BLaER1 (cell line): Measurements from ENCODE around the gene BCL11B.

Experiments
- H3K27ac ChIP-seq: shearing (Covaris generic); formaldehyde crosslinking; 2 replicates; pipeline ENCODE4 v1.8.1; 2022
- H3K27me3 ChIP-seq: shearing (Covaris generic); formaldehyde crosslinking; 2 replicates; pipeline ENCODE4 v1.8.1; 2022
- H3K36me3 ChIP-seq: shearing (Covaris generic); formaldehyde crosslinking; 2 replicates; pipeline ENCODE4 v1.8.1; 2022
- H3K4me1 ChIP-seq: shearing (Covaris generic); formaldehyde crosslinking; 2 replicates; pipeline ENCODE4 v1.8.1; 2022
- H3K4me2 ChIP-seq: shearing (Covaris generic); formaldehyde crosslinking; 2 replicates; pipeline ENCODE4 v1.8.1; 2022
- H3K4me3 ChIP-seq: shearing (Covaris generic); formaldehyde crosslinking; 2 replicates; pipeline ENCODE4 v1.8.1; 2022
- H3K9ac ChIP-seq: shearing (Covaris generic); formaldehyde crosslinking; 2 replicates; pipeline ENCODE4 v1.8.1; 2022
- H3K9me3 ChIP-seq: shearing (Covaris generic); formaldehyde crosslinking; 2 replicates; pipeline ENCODE4 v1.8.1; 2022
- H4K20me1 ChIP-seq: shearing (Covaris generic); formaldehyde crosslinking; 2 replicates; pipeline ENCODE4 v1.8.1; 2022
- Cebpa-rat ChIP-seq: shearing (Covaris generic); IDR thresholded peaks from 2 replicates; pipeline ENCODE4 v1.8.1; 2022

BCL11B gene

GRCh38 chr14:99136047-99136400 lies 136.0 kb downstream of the BCL11B start:
- H3K9ac ChIP-seq, result no peak overlapping the region
- no peaks in the 10 kb centered on the region for H4K20me1 ChIP-seq
- no peak overlapping the region for H3K27ac ChIP-seq
- no peak overlapping the region for H3K4me3 ChIP-seq
- H3K4me1 ChIP-seq, result peaks cover 12% of the 10 kb centered on the region
- no peaks in the 10 kb centered on the region for H3K36me3 ChIP-seq
- no peaks in the 10 kb centered on the region for H3K27me3 ChIP-seq
- no peak overlapping the region for H3K4me2 ChIP-seq
- no peak for TF ChIP-seq Cebpa-rat
- H3K9me3 ChIP-seq, result no peaks in the 10 kb centered on the region

- Histone ChIP-seq H3K36me3 (no peaks in the 10 kb centered on the region), H3K9ac (no peak overlapping the region), H3K27me3 (no peaks in the 10 kb centered on the region), H3K9me3 (no peaks in the 10 kb centered on the region), H3K4me3 (no peak overlapping the region), H3K4me2 (no peak overlapping the region), H3K27ac (no peak overlapping the region), H4K20me1 (no peaks in the 10 kb centered on the region), H3K4me1 (peaks cover 16% of the 10 kb centered on the region)
- no peak for TF ChIP-seq Cebpa-rat
Observed at GRCh38 chr14:99134516-99135046, 137.4 kb downstream of the BCL11B start.

GRCh38 chr14:99133636-99134515 lies 138.1 kb downstream of the BCL11B start:
- H3K4me1 ChIP-seq, result peaks cover 22% of the 10 kb centered on the region
- no peak overlapping the region for H3K4me3 ChIP-seq
- TF ChIP-seq Cebpa-rat, result no peak
- no peaks in the 10 kb centered on the region for H3K9me3 ChIP-seq
- H3K36me3 ChIP-seq, result no peaks in the 10 kb centered on the region
- no peaks in the 10 kb centered on the region for H4K20me1 ChIP-seq
- H3K27ac ChIP-seq, result 0 out of 2 replicates have a peak overlapping the region, but pooled peaks have one; percentile 7
- no peak overlapping the region for H3K9ac ChIP-seq
- no peaks in the 10 kb centered on the region for H3K27me3 ChIP-seq
- peak overlapping the region; percentile 18; the same call in 1 of the 2 replicates for H3K4me2 ChIP-seq

GRCh38 chr14:99132821-99133635 lies 139.0 kb downstream of the BCL11B start:
- H3K36me3 ChIP-seq, result no peaks in the 10 kb centered on the region
- no peak overlapping the region for H3K4me2 ChIP-seq
- H3K4me1 ChIP-seq, result peaks cover 24% of the 10 kb centered on the region
- H3K27ac ChIP-seq, result no peak overlapping the region
- no peak overlapping the region for H3K9ac ChIP-seq
- no peaks in the 10 kb centered on the region for H4K20me1 ChIP-seq
- no peak for TF ChIP-seq Cebpa-rat
- no peak overlapping the region for H3K4me3 ChIP-seq
- H3K9me3 ChIP-seq, result no peaks in the 10 kb centered on the region
- H3K27me3 ChIP-seq, result no peaks in the 10 kb centered on the region

GRCh38 chr14:99131632-99132271 lies 140.2 kb downstream of the BCL11B start:
- H4K20me1 ChIP-seq, result no peaks in the 10 kb centered on the region
- no peaks in the 10 kb centered on the region for H3K27me3 ChIP-seq
- no peak overlapping the region for H3K27ac ChIP-seq
- H3K9me3 ChIP-seq, result no peaks in the 10 kb centered on the region
- TF ChIP-seq Cebpa-rat, result no peak
- no peak overlapping the region for H3K4me2 ChIP-seq
- H3K4me3 ChIP-seq, result no peak overlapping the region
- H3K36me3 ChIP-seq, result no peaks in the 10 kb centered on the region
- H3K4me1 ChIP-seq, result peaks cover 24% of the 10 kb centered on the region
- H3K9ac ChIP-seq, result no peak overlapping the region

- H3K4me3 ChIP-seq, result no peak overlapping the region
- no peaks in the 10 kb centered on the region for H3K9me3 ChIP-seq
- H3K27ac ChIP-seq, result no peak overlapping the region
- H4K20me1 ChIP-seq, result no peaks in the 10 kb centered on the region
- no peaks in the 10 kb centered on the region for H3K36me3 ChIP-seq
- peaks cover 24% of the 10 kb centered on the region for H3K4me1 ChIP-seq
- H3K9ac ChIP-seq, result no peak overlapping the region
- no peak overlapping the region for H3K4me2 ChIP-seq
- no peak for TF ChIP-seq Cebpa-rat
- H3K27me3 ChIP-seq, result no peaks in the 10 kb centered on the region
Observed at GRCh38 chr14:99129998-99130397, 142.0 kb downstream of the BCL11B start.

- Histone ChIP-seq H3K27me3 (no peaks in the 10 kb centered on the region), H3K9ac (no peak overlapping the region), H3K4me3 (no peak overlapping the region)
Observed at GRCh38 chr14:99129211-99129696, 142.7 kb downstream of the BCL11B start.

GRCh38 chr14:99128185-99128584 lies 143.8 kb downstream of the BCL11B start:
- H3K4me2 ChIP-seq, result no peak overlapping the region
- H3K9me3 ChIP-seq, result no peaks in the 10 kb centered on the region
- H3K4me3 ChIP-seq, result no peak overlapping the region
- H3K4me1 ChIP-seq, result peaks cover 12% of the 10 kb centered on the region
- no peak overlapping the region for H3K27ac ChIP-seq
- H3K9ac ChIP-seq, result no peak overlapping the region
- TF ChIP-seq Cebpa-rat, result no peak
- no peaks in the 10 kb centered on the region for H3K36me3 ChIP-seq
- H3K27me3 ChIP-seq, result no peaks in the 10 kb centered on the region
- H4K20me1 ChIP-seq, result no peaks in the 10 kb centered on the region

More at GRCh38 chr14:99129211-99129696, 142.7 kb downstream of the BCL11B start:
- Histone ChIP-seq H3K9me3 (no peaks in the 10 kb centered on the region), H4K20me1 (no peaks in the 10 kb centered on the region), H3K36me3 (no peaks in the 10 kb centered on the region), H3K27ac (no peak overlapping the region), H3K4me1 (peaks cover 23% of the 10 kb centered on the region), H3K4me2 (peak overlapping the region; percentile 23; the same call in 1 of the 2 replicates)
- no peak for TF ChIP-seq Cebpa-rat

GRCh38 chr14:99127651-99128167 lies 144.3 kb downstream of the BCL11B start:
- Histone ChIP-seq H3K4me2 (no peak overlapping the region), H4K20me1 (no peaks in the 10 kb centered on the region), H3K9ac (no peak overlapping the region), H3K27ac (no peak overlapping the region), H3K4me3 (no peak overlapping the region), H3K36me3 (no peaks in the 10 kb centered on the region), H3K4me1 (peaks cover 12% of the 10 kb centered on the region), H3K9me3 (no peaks in the 10 kb centered on the region), H3K27me3 (no peaks in the 10 kb centered on the region)
- no peak for TF ChIP-seq Cebpa-rat
